22Rv1 (cell line): ENCODE results near the gene UBE2F.

ENCODE experiments used
- H3K27ac ChIP-seq: fragments of 450-650 bp; 2 replicates; pipeline ENCODE4 v1.5.1; 2017
- ZFX ChIP-seq: fragments of 450-650 bp; IDR thresholded peaks from 2 replicates; pipeline ENCODE4 v1.6.1; 2017; ENCODE audit warnings: antibody characterized with exemption, borderline replicate concordance
- TF ChIP-seq, protein P1 (sequence below): fragments of 450-650 bp; IDR thresholded peaks from 2 replicates; pipeline ENCODE4 v1.5.1; 2017; ENCODE audit warnings: mild to moderate bottlenecking

Gene UBE2F

DNA sequence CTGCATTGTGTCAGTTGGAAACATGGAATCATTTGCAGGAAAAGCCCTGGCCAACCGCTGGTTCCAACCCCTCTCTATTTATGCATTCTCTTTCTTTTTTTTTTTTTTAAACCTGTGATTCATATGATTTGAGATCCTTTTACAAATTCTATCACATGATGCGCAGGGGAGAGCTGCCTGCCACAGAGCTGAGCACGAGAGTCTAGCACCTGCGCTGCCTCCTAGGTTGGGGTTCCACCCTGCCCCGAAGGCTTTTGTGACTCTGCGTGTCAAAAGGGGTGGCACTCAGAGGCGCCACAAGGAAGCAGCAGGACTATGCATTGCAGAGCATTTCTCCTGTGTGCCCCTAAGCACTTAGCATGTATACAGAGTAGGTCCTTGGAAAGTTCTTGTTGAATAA, 116.0 kb downstream of the UBE2F start:
- TF ChIP-seq, protein P1, sequence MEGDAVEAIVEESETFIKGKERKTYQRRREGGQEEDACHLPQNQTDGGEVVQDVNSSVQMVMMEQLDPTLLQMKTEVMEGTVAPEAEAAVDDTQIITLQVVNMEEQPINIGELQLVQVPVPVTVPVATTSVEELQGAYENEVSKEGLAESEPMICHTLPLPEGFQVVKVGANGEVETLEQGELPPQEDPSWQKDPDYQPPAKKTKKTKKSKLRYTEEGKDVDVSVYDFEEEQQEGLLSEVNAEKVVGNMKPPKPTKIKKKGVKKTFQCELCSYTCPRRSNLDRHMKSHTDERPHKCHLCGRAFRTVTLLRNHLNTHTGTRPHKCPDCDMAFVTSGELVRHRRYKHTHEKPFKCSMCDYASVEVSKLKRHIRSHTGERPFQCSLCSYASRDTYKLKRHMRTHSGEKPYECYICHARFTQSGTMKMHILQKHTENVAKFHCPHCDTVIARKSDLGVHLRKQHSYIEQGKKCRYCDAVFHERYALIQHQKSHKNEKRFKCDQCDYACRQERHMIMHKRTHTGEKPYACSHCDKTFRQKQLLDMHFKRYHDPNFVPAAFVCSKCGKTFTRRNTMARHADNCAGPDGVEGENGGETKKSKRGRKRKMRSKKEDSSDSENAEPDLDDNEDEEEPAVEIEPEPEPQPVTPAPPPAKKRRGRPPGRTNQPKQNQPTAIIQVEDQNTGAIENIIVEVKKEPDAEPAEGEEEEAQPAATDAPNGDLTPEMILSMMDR = no peak
- TF ChIP-seq ZFX = no peak
- no peak overlapping the region for H3K27ac ChIP-seq

DNA sequence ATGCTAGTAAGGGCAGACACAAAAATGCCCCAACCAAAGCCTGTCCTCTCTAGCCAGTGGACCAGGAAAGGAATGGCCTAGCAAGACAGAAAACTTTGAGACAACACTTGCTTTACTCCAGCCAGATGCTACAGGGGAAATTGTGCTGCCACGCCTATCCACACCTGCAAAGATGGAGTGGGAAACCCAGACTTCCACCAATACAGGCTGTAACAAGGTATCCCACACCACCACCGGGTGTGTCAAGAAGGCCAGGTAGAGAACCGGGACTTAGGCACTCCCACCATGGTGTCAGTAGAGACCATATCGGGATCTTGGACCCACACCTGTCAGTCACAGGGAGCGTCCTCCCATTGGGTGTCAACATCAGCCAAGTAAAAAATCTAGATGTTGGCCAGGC, 117.1 kb downstream of the UBE2F start:
- H3K27ac ChIP-seq = no peak overlapping the region
- no peak for TF ChIP-seq ZFX
- TF ChIP-seq, protein P1 = no peak

DNA sequence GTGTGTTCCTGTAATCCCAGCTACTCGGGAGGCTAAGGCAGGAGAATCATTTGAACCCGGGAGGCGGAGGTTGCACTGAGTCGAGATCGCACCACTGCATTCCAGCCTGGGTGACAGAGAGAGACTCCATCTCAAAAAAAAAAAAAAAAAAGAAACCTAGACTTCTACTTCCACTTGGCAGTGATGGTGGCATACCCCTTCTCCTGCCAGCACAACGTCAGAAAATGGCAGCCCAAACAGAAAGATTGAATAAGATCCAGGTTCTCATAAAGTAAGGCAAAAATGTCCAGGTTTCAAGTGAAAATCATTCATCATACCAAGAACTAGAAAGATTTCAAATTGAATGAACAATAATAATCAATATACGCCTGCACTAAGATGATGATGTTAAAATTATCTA, 117.9 kb downstream of the UBE2F start:
- TF ChIP-seq, protein P1 = no peak
- TF ChIP-seq ZFX = no peak
- no peak overlapping the region for H3K27ac ChIP-seq

DNA sequence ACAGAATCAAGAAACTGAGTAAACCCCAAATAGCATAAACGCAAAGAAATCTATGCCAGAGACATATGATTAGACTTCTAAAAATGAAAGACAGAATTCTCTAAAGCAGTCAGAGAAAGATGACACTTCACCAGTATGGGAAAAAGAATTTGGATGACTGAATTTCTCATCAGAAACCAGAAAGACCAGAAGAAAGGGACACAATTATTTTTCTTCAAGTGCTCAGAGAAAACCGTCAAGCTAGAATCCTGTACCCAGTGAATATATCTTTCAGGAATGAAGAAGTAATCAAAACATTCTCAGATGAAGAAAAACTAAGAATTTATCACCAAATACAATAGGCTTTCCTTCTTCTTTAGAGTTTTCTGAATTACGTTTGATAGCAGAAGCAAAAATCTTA, 119.1 kb downstream of the UBE2F start:
- TF ChIP-seq ZFX = no peak
- TF ChIP-seq, protein P1 = no peak
- no peak overlapping the region for H3K27ac ChIP-seq

DNA sequence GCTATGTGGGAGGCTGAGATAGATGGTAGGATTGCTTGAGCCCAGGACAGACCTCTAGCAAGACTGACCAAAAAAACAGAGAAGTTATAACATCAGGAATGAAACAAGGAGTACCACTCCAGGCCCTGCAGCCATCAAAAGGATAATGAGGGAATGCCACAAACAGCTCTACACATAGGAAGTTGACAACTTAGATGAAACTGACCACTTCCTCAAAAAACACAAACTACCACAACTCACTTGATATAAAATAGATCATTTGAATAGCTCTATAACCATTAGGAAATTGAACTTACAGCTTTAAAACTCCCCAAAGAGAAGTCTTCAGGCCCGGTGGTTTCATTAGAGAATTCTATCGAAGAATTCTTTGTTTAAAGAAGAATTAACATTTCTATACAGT, 120.4 kb downstream of the UBE2F start:
- TF ChIP-seq, protein P1 = no peak
- TF ChIP-seq ZFX = no peak
- no peak overlapping the region for H3K27ac ChIP-seq

DNA sequence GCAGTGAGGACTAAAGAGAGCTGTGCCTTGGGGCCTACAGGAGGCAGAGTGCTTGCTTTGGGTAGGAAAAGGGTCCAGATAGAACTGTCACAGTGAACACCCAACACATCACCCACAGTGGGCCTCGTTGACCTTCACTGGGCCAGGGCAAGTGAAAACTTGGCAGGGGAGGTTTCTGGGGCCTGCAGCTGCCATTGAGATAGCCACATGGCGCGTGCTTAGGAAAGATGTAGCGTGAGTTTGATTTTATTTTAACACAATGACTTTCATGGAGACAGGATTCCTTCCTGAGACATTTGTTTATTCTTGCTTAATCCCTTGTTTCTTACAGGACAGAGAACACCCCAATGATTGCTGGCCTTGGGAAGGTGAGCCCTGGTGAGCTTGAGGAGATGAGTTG, 124.1 kb downstream of the UBE2F start:
- TF ChIP-seq, protein P1 = no peak
- TF ChIP-seq ZFX = no peak
- H3K27ac ChIP-seq = no peak overlapping the region

DNA sequence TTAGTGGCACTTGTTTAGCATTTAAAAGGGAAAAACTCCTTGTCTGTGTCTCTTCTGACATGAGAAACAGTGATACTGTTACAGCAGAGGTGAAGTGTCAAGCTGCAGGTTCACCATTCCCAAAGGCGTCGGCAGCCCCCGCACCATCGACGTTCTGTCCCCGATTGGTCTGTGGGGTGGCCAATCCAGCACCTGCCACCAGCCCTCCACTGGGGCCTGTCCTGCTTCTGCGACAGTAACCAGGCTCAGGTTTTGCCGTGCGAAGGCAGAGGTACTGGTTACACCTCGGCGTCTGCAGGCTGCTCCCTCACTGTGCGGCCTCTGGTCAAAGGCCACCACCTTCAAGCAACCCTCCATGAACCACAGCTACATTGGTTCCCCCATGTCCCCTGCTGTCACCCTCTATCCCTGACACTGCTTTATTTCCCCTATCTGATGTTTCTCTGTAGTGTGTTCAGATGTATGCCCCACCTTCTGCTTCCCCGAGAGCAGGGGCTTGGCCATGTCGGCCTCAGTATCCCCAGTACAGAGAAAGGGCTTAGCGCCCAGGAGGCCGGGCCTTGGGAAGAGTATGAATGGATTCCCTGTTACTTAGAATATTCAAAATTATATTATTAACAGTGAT, 124.7 kb downstream of the UBE2F start:
- TF ChIP-seq, protein P1 = no peak
- TF ChIP-seq ZFX = no peak
- H3K27ac ChIP-seq = no peak overlapping the region
